Measurements from ENCODE around the gene KRT40. TPM values are rescaled to one million over a fixed set of nuclear protein-coding genes. Genes with fewer than 3 reads are reported as not detected.

Gene KRT40
- total and polyA plus RNA-seq, 2 donors (not counting 3 experiments of a cell fraction or from before 2014, with no cell fraction given), result not detected

GRCh38 chr17:40945414-40945813, 38.7 kb downstream of the KRT40 start:
- H3K27me3 ChIP-seq (ENCODE audit: control insufficient read depth in 2 of 2, insufficient read depth in 2 of 2, low read length in 2 of 2), result peaks cover 6 to 10% of the 10 kb centered on the region in 2 experiments
- H3K79me2 ChIP-seq (ENCODE audit: control insufficient read depth, insufficient read depth, low read length), result no peaks in the 10 kb centered on the region
- FAIRE-seq (no peak), DNase-seq (ENCODE audit: low read depth, low spot score) (no peak)
- dilution Hi-C loops (cut with MboI; ENCODE audit: extremely low pct_ligation_motif_present, low sequenced_read_pairs), result no loop called here
- no peak overlapping the region for H2AFZ ChIP-seq (ENCODE audit: low read depth, low read length)
- no peaks in the 10 kb centered on the region for H3K36me3 ChIP-seq (ENCODE audit: control insufficient read depth in 2 of 2, extremely low read depth in 1 of 2, insufficient read depth in 2 of 2, low read length in 2 of 2)
- intact Hi-C loops (cut with micrococcal nuclease), result no loop called here
- no peaks in the 10 kb centered on the region for H3K4me1 ChIP-seq (ENCODE audit: control insufficient read depth, extremely low read depth, insufficient read depth, low read length)
- BruUV-seq (replicated peaks), result no TSS peak
- TF ChIP-seq GATA2 (IDR thresholded peaks at IDR 0.05; ENCODE audit: insufficient read depth, insufficient read length, low read depth, low read length) (no peak), JUN (IDR thresholded peaks at IDR 0.05; ENCODE audit: borderline replicate concordance, insufficient read depth, insufficient read length, low read depth) (no peak), POLR2AphosphoS5 (IDR thresholded peaks at IDR 0.05; ENCODE audit: insufficient read depth, low read depth, low read length) (no peak), MYC (IDR thresholded peaks at IDR 0.05; ENCODE audit: low read depth, low read length) (no peak), POLR2A (IDR thresholded peaks at IDR 0.05; ENCODE audit: low read depth, low read length) (no peak), FOS (IDR thresholded peaks at IDR 0.05; ENCODE audit: borderline replicate concordance, insufficient read depth, low read length) (no peak), EZH2 (IDR thresholded peaks at IDR 0.05; ENCODE audit: borderline replicate concordance, low read depth, low read length, severe bottlenecking) (no peak)
- TF ChIP-seq, protein P1, sequence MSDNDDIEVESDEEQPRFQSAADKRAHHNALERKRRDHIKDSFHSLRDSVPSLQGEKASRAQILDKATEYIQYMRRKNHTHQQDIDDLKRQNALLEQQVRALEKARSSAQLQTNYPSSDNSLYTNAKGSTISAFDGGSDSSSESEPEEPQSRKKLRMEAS (IDR thresholded peaks at IDR 0.05; ENCODE audit: insufficient read depth, insufficient read length), result no peak
- TF ChIP-seq, protein P2, sequence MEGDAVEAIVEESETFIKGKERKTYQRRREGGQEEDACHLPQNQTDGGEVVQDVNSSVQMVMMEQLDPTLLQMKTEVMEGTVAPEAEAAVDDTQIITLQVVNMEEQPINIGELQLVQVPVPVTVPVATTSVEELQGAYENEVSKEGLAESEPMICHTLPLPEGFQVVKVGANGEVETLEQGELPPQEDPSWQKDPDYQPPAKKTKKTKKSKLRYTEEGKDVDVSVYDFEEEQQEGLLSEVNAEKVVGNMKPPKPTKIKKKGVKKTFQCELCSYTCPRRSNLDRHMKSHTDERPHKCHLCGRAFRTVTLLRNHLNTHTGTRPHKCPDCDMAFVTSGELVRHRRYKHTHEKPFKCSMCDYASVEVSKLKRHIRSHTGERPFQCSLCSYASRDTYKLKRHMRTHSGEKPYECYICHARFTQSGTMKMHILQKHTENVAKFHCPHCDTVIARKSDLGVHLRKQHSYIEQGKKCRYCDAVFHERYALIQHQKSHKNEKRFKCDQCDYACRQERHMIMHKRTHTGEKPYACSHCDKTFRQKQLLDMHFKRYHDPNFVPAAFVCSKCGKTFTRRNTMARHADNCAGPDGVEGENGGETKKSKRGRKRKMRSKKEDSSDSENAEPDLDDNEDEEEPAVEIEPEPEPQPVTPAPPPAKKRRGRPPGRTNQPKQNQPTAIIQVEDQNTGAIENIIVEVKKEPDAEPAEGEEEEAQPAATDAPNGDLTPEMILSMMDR (IDR thresholded peaks at IDR 0.05; ENCODE audit: extremely low read depth in 1 of 2, insufficient read depth in 1 of 2, low read depth in 1 of 2, low read length in 2 of 2), result no peak
- H3K4me2 ChIP-seq (ENCODE audit: insufficient read depth, low read length), result no peak overlapping the region
- H3K9me1 ChIP-seq (replicated peaks; ENCODE audit: control insufficient read depth, extremely low read depth, insufficient read depth, low read length), result no peaks in the 10 kb centered on the region
- no peak overlapping the region for H3K4me3 ChIP-seq (replicated peaks in 1 of 3; ENCODE audit: insufficient read depth in 1 of 3, low read depth in 1 of 3, low read length in 3 of 3)
- H3K9ac ChIP-seq (replicated peaks; ENCODE audit: extremely low read depth, insufficient read depth, low read length), result no peak overlapping the region
- ChIA-PET CTCF (no interaction called here), POLR2A (no interaction called here)
- no peaks in the 10 kb centered on the region for H3K9me3 ChIP-seq (replicated peaks; ENCODE audit: control insufficient read depth, insufficient read depth, low read length)
- no peaks in the 10 kb centered on the region for H4K20me1 ChIP-seq (replicated peaks; ENCODE audit: control insufficient read depth, extremely low read depth, insufficient read depth, low read length)
- no peak overlapping the region for H3K27ac ChIP-seq (ENCODE audit: insufficient read depth, low read depth, low read length)
